ENCODE measurements around the gene AKAP13. TPM values are rescaled to one million over a fixed set of nuclear protein-coding genes. Genes with fewer than 3 reads are reported as not detected.

The AKAP13 gene
- polyA plus RNA-seq, 3 donors: 42.2 to 83.3 (median 49.0) TPM

GRCh38 chr15:85704720-85705429 lies 324.5 kb downstream of the AKAP13 start:
- 60 to 77% (median 71%) methylated on average over 3 of the region's 3 CpGs for WGBS, 3 donors
- no peak overlapping the region for H3K27ac ChIP-seq (ENCODE audit: low read depth, low read length)

GRCh38 chr15:85706779-85707518 lies 326.5 kb downstream of the AKAP13 start:
- WGBS, 3 donors: 10 to 17% (median 14%) methylated on average over 5 of the region's 5 CpGs
- peak overlapping the region; percentile 74 for H3K27ac ChIP-seq (ENCODE audit: low read depth, low read length)

GRCh38 chr15:85707519-85708338 lies 327.3 kb downstream of the AKAP13 start:
- WGBS, 3 donors: 14 to 44% (median 32%) methylated on average over 8 of the region's 8 CpGs
- peak overlapping the region; percentile 74 for H3K27ac ChIP-seq (ENCODE audit: low read depth, low read length)

DNA sequence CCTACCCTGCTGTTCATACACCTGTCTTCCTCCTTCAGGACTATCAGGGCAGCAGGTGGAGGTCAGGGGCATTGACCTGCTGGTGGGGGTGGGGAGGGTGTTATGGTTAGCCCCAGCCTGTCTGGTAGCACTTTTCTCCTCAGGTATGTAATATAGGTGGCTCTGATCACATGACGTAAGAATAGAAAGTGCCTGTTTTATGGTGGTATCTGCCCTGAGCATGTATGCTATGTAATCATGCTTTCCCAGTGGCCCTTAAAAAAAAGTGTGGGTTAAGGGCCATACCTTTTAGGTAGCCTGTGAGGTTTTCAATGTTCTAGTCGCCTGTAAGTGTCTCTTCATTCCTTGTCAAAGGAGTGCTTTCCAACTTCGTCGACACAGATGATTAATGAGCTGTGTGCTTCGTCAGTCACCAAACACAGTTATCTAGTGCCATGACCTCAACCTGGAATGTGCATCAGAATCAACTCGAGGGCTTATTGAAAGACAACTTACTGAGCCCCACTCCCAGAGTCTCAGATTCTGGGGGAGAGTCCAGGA lies 328.1 kb downstream of the AKAP13 start:
- 30 to 79% (median 74%) methylated on average over 6 of the region's 6 CpGs for WGBS, 3 donors
- no peak overlapping the region for H3K27ac ChIP-seq (ENCODE audit: low read depth, low read length)

GRCh38 chr15:85709250-85709649 lies 328.8 kb downstream of the AKAP13 start:
- WGBS, 3 donors: 82 to 97% (median 94%) methylated on average over 2 of the region's 2 CpGs
- H3K27ac ChIP-seq (ENCODE audit: low read depth, low read length): no peak overlapping the region

GRCh38 chr15:85710340-85710842 lies 330.0 kb downstream of the AKAP13 start:
- H3K27ac ChIP-seq (ENCODE audit: low read depth, low read length): no peak overlapping the region
- 92 to 96% (median 95%) methylated on average over 7 of the region's 7 CpGs for WGBS, 3 donors

GRCh38 chr15:85711580-85712192 lies 331.3 kb downstream of the AKAP13 start:
- 89 to 95% (median 93%) methylated on average over 7 of the region's 7 CpGs for WGBS, 3 donors
- no peak overlapping the region for H3K27ac ChIP-seq (ENCODE audit: low read depth, low read length)

GRCh38 chr15:85716261-85716660 lies 335.9 kb downstream of the AKAP13 start:
- no peak overlapping the region for H3K27ac ChIP-seq (ENCODE audit: low read depth, low read length)
- 69 to 79% (median 74%) methylated on average over 3 of the region's 3 CpGs for WGBS, 3 donors

- 88 to 94% (median 94%) methylated on average over 2 of the region's 2 CpGs for WGBS, 3 donors
Observed at GRCh38 chr15:85717212-85717611, 336.8 kb downstream of the AKAP13 start.

DNA sequence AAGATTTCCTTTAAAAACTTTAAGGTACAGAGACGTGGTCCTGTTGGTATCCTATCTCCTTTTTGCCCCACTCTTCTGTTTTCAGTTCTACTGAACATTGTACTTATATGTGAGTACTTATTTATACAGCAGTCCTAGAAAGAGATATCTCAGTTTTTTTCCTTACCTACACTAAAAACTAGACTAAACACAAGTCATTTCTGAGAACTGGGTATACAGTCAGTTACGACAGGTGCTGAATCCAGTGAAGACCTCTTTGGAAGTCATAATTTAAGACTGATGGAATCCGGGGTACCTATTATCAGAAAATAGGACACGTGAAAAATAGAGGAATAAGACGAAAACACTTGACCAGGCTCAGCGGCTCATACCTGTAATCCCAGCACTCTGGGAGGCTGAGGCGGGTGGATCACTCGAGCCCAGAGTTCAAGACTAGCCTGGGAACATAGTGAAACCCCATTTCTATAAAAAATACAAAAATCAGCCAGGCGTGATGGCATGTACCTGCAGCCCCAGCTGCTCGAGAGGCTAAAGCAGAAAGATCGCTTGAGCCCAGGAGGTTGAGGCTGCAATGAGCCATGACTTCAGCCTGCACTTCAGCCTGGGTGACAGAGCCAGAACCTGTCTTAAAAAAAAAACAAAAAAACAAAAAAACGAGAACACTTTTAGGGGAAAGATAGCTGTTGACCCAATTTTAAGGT lies 338.0 kb downstream of the AKAP13 start:
- no peak overlapping the region for H3K27ac ChIP-seq (ENCODE audit: low read depth, low read length)
- 85 to 91% (median 91%) methylated on average over 12 of the region's 12 CpGs for WGBS, 3 donors

More at GRCh38 chr15:85717212-85717611, 336.8 kb downstream of the AKAP13 start:
- H3K27ac ChIP-seq (ENCODE audit: low read depth, low read length): no peak overlapping the region

GRCh38 chr15:85718981-85719380 lies 338.6 kb downstream of the AKAP13 start:
- H3K27ac ChIP-seq (ENCODE audit: low read depth, low read length): no peak overlapping the region

DNA sequence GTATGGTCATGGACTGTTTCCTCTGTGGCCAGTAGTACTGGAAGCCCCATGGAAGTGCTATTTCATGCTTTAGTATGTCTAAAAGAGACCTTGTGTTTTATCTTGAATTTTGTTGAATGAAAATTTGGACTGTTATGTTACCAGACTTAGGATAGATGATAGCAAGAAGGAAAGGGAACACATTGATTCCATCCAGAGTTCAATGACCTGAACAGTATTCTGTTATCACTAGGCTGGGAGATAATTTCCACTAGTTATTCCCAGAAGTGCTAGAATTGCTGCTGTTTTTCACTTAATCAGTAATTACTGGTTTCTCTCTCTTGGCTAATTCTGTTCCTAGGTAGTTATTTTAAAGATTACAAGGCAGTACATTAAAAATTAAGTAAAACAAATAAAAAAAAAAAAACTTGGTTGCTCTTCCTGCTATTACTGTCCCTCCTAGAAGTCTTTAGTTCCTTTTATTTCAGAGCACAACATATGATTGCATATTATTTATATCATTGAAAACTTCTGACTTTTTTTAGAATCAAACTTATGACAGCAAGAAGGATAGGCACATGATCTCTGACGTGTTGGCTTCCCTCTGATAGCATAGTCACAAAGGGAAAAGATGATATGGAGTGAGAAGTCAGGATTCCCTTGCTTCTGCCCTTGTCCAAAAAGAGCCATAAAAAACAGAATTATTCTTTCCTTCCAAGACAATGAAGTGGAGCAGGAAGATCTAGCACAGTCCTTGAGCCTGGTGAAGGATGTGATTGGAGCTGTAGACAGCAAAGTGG lies 342.2 kb downstream of the AKAP13 start:
- WGBS, 3 donors: 64 to 78% (median 66%) methylated on average over 1 of the region's 1 CpG
- no peak overlapping the region for H3K27ac ChIP-seq (ENCODE audit: low read depth, low read length)

More at GRCh38 chr15:85718981-85719380, 338.6 kb downstream of the AKAP13 start:
- 95 to 99% (median 98%) methylated on average over 4 of the region's 4 CpGs for WGBS, 3 donors

- WGBS, 3 donors: 53 to 59% (median 56%) methylated on average over 10 of the region's 10 CpGs
- H3K27ac ChIP-seq (ENCODE audit: low read depth, low read length): no peak overlapping the region
Observed at GRCh38 chr15:85723960-85724945, 343.9 kb downstream of the AKAP13 start.

- H3K27ac ChIP-seq (ENCODE audit: low read depth, low read length): no peak overlapping the region
- WGBS, 3 donors: 61 to 71% (median 67%) methylated on average over 3 of the region's 3 CpGs
Observed at GRCh38 chr15:85725019-85725418, 344.6 kb downstream of the AKAP13 start.

- 83 to 88% (median 84%) methylated on average over 4 of the region's 4 CpGs for WGBS, 3 donors
- H3K27ac ChIP-seq (ENCODE audit: low read depth, low read length): no peak overlapping the region
Observed at GRCh38 chr15:85725564-85725963, 345.2 kb downstream of the AKAP13 start.

GRCh38 chr15:85726454-85726853 lies 346.1 kb downstream of the AKAP13 start:
- H3K27ac ChIP-seq (ENCODE audit: low read depth, low read length): no peak overlapping the region
- WGBS, 3 donors: 60 to 82% (median 72%) methylated on average over 2 of the region's 2 CpGs

Data from adipose tissue (tissue), 3 donors.